ENCODE measurements around the gene NECTIN4.

The NECTIN4 gene

GRCh38 chr1:161095230-161095629 lies 5.9 kb upstream of the NECTIN4 start:
- no peak overlapping the region for H3K4me3 ChIP-seq (ENCODE audit: low read depth, low read length)
- no peak for DNase-seq
- no peak overlapping the region for H3K27ac ChIP-seq
- TF ChIP-seq CTCF (IDR thresholded peaks at IDR 0.05; ENCODE audit: low read depth, low read length, missing control alignments) = no peak
- H3K36me3 ChIP-seq (replicated peaks) = peaks cover 5% of the 10 kb centered on the region
- in situ Hi-C loops (cut with HindIII; ENCODE audit: low pct_ligation_motif_present, low sequenced_read_pairs) = no loop called here
- no peaks in the 10 kb centered on the region for H3K27me3 ChIP-seq (replicated peaks)

- H3K27ac ChIP-seq = no peak overlapping the region
- TF ChIP-seq CTCF (IDR thresholded peaks at IDR 0.05; ENCODE audit: low read depth, low read length, missing control alignments) = no peak
- H3K4me3 ChIP-seq (ENCODE audit: low read depth, low read length) = no peak overlapping the region
- no peaks in the 10 kb centered on the region for H3K36me3 ChIP-seq (replicated peaks)
- no peaks in the 10 kb centered on the region for H3K27me3 ChIP-seq (replicated peaks)
- no peak for DNase-seq
- in situ Hi-C loops (cut with HindIII; ENCODE audit: low pct_ligation_motif_present, low sequenced_read_pairs) = no loop called here
Measured at GRCh38 chr1:161094481-161094880, 5.1 kb upstream of the NECTIN4 start.

- DNase-seq = peak; percentile 35
- in situ Hi-C loops (cut with HindIII; ENCODE audit: low pct_ligation_motif_present, low sequenced_read_pairs) = no loop called here
Measured at GRCh38 chr1:161092621-161093028, 3.3 kb upstream of the NECTIN4 start.

GRCh38 chr1:161091796-161092507 lies 2.6 kb upstream of the NECTIN4 start:
- H3K4me3 ChIP-seq (ENCODE audit: low read depth, low read length) = no peak overlapping the region
- H3K36me3 ChIP-seq (replicated peaks) = no peaks in the 10 kb centered on the region
- no peak for TF ChIP-seq CTCF (IDR thresholded peaks at IDR 0.05; ENCODE audit: low read depth, low read length, missing control alignments)
- in situ Hi-C loops (cut with HindIII; ENCODE audit: low pct_ligation_motif_present, low sequenced_read_pairs) = no loop called here
- no peak for DNase-seq
- H3K27me3 ChIP-seq (replicated peaks) = no peaks in the 10 kb centered on the region
- no peak overlapping the region for H3K27ac ChIP-seq

More at GRCh38 chr1:161092621-161093028, 3.3 kb upstream of the NECTIN4 start:
- TF ChIP-seq CTCF (IDR thresholded peaks at IDR 0.05; ENCODE audit: low read depth, low read length, missing control alignments) = no peak
- Histone ChIP-seq H3K36me3 (replicated peaks) (no peaks in the 10 kb centered on the region), H3K27me3 (replicated peaks) (no peaks in the 10 kb centered on the region), H3K27ac (no peak overlapping the region), H3K4me3 (ENCODE audit: low read depth, low read length) (no peak overlapping the region)

- no peak for DNase-seq
- H3K36me3 ChIP-seq (replicated peaks) = no peaks in the 10 kb centered on the region
- in situ Hi-C loops (cut with HindIII; ENCODE audit: low pct_ligation_motif_present, low sequenced_read_pairs) = no loop called here
- TF ChIP-seq CTCF (IDR thresholded peaks at IDR 0.05; ENCODE audit: low read depth, low read length, missing control alignments) = no peak
- no peak overlapping the region for H3K4me3 ChIP-seq (ENCODE audit: low read depth, low read length)
- H3K27me3 ChIP-seq (replicated peaks) = no peaks in the 10 kb centered on the region
- H3K27ac ChIP-seq = no peak overlapping the region
Measured at GRCh38 chr1:161091093-161091492, 1.7 kb upstream of the NECTIN4 start.

- in situ Hi-C loops (cut with HindIII; ENCODE audit: low pct_ligation_motif_present, low sequenced_read_pairs) = no loop called here
- no peak for TF ChIP-seq CTCF (IDR thresholded peaks at IDR 0.05; ENCODE audit: low read depth, low read length, missing control alignments)
- Histone ChIP-seq H3K36me3 (replicated peaks) (no peaks in the 10 kb centered on the region), H3K4me3 (ENCODE audit: low read depth, low read length) (no peak overlapping the region), H3K27me3 (replicated peaks) (no peaks in the 10 kb centered on the region), H3K27ac (no peak overlapping the region)
- no peak for DNase-seq
Measured at GRCh38 chr1:161090617-161091016, 1.3 kb upstream of the NECTIN4 start.

All from brain microvascular endothelial cell (primary cell).